Type B pancreatic cell (in vitro differentiated cells): ENCODE measurements around the gene PRDX3. TPM values are rescaled to one million over a fixed set of nuclear protein-coding genes. Genes with fewer than 3 reads are reported as not detected.

Experiments
- DNase-seq: peaks from one replicate; pipeline ENCODE4 v3.0.0; 2021; ENCODE audit warnings: mixed read lengths; ENCODE audit not compliant: unreplicated experiment; ENCODE audit errors: extremely low spot score
- H3K27ac Mint-ChIP-seq: 2 replicates; pipeline ENCODE4 v1.8.0; 2021; ENCODE audit warnings: mild to moderate bottlenecking, mixed read lengths
- H3K27me3 Mint-ChIP-seq: 2 replicates; pipeline ENCODE4 v1.8.0; 2021; ENCODE audit warnings: mixed read lengths
- H3K36me3 Mint-ChIP-seq: 2 replicates; pipeline ENCODE4 v1.8.0; 2021; ENCODE audit warnings: mixed read lengths
- H3K4me1 Mint-ChIP-seq: one replicate; pipeline ENCODE4 v1.8.0; 2021; ENCODE audit warnings: mixed read lengths; ENCODE audit not compliant: unreplicated experiment
- H3K4me3 Mint-ChIP-seq: 2 replicates; pipeline ENCODE4 v1.8.0; 2021; ENCODE audit warnings: mild to moderate bottlenecking, mixed read lengths
- H3K9me3 Mint-ChIP-seq: 2 replicates; pipeline ENCODE4 v1.8.0; 2021; ENCODE audit warnings: mixed read lengths
- total RNA-seq: library from RNA; stranded (reverse); gene quantifications from 2 replicates; pipeline ENCODE4 v1.2.1, GENCODE V29; 2021; ENCODE audit warnings: low replicate concordance
- TF ChIP-seq, protein P1 (sequence below): fragments of 200-600 bp; sonication (generic); conservative IDR thresholded peaks from 2 replicates; pipeline ENCODE4 v1.5.0; 2021; ENCODE audit warnings: antibody characterized with exemption, mild to moderate bottlenecking

The PRDX3 gene
- total RNA-seq, 1 donor from 2014 or later, result 126 TPM

DNA sequence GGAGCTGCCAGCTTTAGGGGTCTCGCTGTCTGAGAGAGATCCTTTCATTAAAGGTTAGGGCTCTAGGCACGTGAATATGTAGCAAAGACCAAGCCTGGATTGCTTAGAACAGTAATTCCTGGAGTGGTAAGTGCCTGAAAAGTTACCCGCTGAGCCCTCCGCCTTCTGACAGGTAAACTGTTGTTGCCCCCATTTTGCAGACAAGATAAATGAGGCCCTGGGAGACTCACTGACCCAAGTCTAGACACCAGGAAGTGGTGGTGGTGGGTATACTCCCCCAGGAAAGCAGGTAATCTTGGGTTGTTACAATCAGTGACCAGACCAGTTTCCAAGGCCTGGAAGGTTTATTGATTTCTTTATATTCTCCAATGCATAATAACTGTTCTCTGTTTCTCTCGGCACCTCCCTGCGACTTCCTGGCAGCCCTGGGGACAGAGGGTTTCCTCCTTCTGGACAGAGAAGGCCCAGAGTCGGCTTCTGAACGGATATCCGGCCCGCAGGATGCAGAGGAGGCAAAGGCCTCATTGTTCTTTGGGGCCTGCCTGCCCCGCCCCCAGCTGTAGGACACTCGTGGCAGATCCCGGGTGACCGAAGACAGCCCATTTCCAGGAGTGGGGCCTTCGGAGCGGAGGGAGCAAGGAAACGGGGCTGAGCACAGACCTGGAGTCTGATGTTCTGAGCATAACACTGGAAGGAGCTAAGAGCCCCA lies 27.4 kb upstream of the PRDX3 start:
- peak; percentile 72 for DNase-seq
- Mint-ChIP-seq H3K36me3 (no peaks in the 10 kb centered on the region), H3K4me1 (peaks cover 35% of the 10 kb centered on the region), H3K9me3 (no peaks in the 10 kb centered on the region), H3K27me3 (peaks cover 12% of the 10 kb centered on the region), H3K27ac (peak overlapping the region; percentile 76), H3K4me3 (peak overlapping the region; percentile 91)
- TF ChIP-seq, protein P1, sequence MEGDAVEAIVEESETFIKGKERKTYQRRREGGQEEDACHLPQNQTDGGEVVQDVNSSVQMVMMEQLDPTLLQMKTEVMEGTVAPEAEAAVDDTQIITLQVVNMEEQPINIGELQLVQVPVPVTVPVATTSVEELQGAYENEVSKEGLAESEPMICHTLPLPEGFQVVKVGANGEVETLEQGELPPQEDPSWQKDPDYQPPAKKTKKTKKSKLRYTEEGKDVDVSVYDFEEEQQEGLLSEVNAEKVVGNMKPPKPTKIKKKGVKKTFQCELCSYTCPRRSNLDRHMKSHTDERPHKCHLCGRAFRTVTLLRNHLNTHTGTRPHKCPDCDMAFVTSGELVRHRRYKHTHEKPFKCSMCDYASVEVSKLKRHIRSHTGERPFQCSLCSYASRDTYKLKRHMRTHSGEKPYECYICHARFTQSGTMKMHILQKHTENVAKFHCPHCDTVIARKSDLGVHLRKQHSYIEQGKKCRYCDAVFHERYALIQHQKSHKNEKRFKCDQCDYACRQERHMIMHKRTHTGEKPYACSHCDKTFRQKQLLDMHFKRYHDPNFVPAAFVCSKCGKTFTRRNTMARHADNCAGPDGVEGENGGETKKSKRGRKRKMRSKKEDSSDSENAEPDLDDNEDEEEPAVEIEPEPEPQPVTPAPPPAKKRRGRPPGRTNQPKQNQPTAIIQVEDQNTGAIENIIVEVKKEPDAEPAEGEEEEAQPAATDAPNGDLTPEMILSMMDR, result no peak

DNA sequence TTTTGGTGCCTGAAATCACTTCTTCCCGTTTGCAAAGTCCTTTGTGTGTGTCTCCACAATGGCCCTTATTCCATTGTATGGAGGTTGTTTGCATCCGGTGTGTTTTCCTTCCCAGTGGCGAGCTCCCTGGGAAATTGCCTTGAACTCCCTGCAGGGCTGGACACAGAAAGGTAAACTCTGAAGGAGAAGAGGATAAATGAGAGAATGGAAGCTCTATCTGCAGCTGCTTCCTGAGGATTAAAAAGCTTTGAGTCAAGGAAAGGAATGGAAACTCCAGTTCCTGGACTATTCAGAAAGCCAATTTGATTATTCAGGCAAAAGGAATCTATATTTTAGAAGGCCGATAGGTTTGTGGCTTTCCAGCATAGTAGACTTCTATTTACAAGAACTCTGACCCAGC lies 24.4 kb upstream of the PRDX3 start:
- TF ChIP-seq, protein P1, result no peak
- Mint-ChIP-seq H3K27me3 (peaks cover 13% of the 10 kb centered on the region), H3K27ac (no peak overlapping the region), H3K9me3 (no peaks in the 10 kb centered on the region), H3K4me1 (peaks cover 14% of the 10 kb centered on the region), H3K4me3 (no peak overlapping the region), H3K36me3 (no peaks in the 10 kb centered on the region)
- DNase-seq, result no peak

DNA sequence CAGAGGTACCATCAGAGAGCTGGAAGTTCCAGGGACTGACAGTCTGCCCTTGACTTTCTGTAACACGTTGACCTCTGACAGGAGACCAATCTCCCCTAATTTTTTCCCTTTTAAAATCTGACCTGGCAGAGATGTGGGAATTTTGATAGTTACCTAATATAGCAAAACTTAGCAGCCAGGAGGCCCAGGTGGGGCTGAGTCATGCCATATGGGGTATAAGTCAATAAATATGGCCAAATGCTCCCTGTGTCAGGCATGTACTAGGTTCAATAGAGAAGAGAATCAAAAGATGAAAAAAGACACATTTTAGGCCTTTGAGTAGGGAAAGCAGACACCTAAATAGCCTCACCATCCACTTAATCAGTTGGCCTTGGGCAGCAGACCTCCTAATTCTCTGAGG lies 22.6 kb upstream of the PRDX3 start:
- Mint-ChIP-seq H3K27ac (no peak overlapping the region), H3K36me3 (no peaks in the 10 kb centered on the region), H3K4me3 (no peak overlapping the region), H3K27me3 (peaks cover 13% of the 10 kb centered on the region), H3K4me1 (peaks cover 9% of the 10 kb centered on the region), H3K9me3 (no peaks in the 10 kb centered on the region)
- TF ChIP-seq, protein P1, result no peak
- DNase-seq, result no peak

DNA sequence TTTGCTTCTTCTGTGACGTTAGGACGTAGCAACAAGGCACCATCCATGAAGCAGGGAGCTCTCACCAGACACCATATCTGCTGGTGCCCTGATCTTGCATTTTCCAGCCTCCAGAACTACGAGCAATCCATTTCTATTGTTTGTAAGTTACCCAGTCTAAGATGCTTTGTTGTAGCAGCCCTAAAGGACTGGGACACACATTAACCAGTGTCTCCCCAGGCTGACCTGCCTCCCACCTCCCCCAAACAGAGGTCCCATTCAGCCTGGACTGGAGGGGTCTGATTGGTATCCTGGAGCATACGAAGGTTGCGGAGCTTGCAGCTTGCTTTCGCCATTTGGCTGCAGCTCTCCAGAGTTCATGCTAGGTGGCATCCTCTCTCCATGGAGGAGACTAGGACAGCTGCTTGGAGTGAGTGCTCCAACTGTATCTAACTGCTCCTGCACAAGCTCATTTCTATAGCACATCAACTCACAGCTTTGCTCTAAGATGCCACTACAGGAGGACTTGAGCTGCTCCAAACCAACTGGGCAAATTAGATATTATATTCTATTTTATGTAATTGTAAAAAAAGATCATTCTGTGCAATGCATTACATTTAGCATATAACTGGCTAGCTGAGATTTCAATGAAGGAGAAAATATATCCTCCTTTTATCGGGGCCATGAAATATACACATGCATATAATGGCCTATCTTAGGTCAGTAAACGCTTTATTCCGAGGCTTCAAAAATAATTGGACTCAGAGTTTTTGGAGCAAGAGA lies 20.8 kb upstream of the PRDX3 start:
- H3K27me3 Mint-ChIP-seq, result peaks cover 13% of the 10 kb centered on the region
- H3K4me3 Mint-ChIP-seq, result no peak overlapping the region
- peak; percentile 73 for DNase-seq
- peaks cover 10% of the 10 kb centered on the region for H3K4me1 Mint-ChIP-seq
- no peaks in the 10 kb centered on the region for H3K9me3 Mint-ChIP-seq
- H3K27ac Mint-ChIP-seq, result no peak overlapping the region
- no peaks in the 10 kb centered on the region for H3K36me3 Mint-ChIP-seq
- TF ChIP-seq, protein P1, result peak; percentile 84

DNA sequence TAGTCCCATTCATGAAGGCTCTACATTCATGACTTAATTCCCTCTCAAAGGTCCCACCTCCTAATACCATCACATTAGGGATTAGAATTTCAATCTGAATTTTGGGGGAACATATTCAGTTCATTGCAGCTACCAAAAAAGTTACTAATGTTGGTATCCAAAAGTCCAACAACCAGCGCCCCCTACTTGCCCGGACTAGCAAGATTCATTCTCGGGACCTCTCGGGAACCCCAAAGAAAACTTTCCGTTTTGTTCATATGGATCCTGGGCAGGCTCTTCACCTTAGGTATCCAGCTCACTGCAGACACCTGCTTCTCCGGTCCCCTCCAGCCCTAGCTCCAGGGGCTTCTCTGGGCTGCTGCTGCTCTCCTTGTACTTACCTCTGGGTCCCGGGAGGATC lies 19.8 kb upstream of the PRDX3 start:
- no peak for DNase-seq
- Mint-ChIP-seq H3K9me3 (no peaks in the 10 kb centered on the region), H3K27ac (no peak overlapping the region), H3K4me1 (peaks cover 10% of the 10 kb centered on the region), H3K36me3 (no peaks in the 10 kb centered on the region), H3K4me3 (no peak overlapping the region), H3K27me3 (peaks cover 13% of the 10 kb centered on the region)
- TF ChIP-seq, protein P1, result peak; percentile 51
